Activated CD4-positive, alpha-beta T cell treated with anti-CD3 and anti-CD28 coated beads, Interleukin-2, amount 10 ng/mL, durations not matched to agents 7 days and 5 days (primary cell): ENCODE data around the gene RHCG. TPM values are rescaled to one million over a fixed set of nuclear protein-coding genes. Genes with fewer than 3 reads are reported as not detected.

Experiments used
- CTCF ChIA-PET: fragments of 350-600 bp; sonication (Branson Sonifier 250); formaldehyde crosslinking; loops from one replicate; lab custom pipeline; 2021; ENCODE audit warnings: antibody characterized with exemption; lab: Charles Lee
- POLR2A ChIA-PET: fragments of 350-600 bp; sonication (Branson Sonifier 250); formaldehyde crosslinking; loops from one replicate; lab custom pipeline; 2021; ENCODE audit warnings: antibody characterized with exemption; lab: Charles Lee
- DNase-seq: peaks from one replicate; pipeline ENCODE4 v3.0.0-alpha.2; 2020
- H3K27ac Mint-ChIP-seq: one replicate; pipeline ENCODE4 v1.8.0; 2021; ENCODE audit warnings: mild to moderate bottlenecking, moderate library complexity, mixed read lengths
- H3K27me3 Mint-ChIP-seq: one replicate; pipeline ENCODE4 v1.8.0; 2021; ENCODE audit warnings: mixed read lengths
- H3K36me3 Mint-ChIP-seq: one replicate; pipeline ENCODE4 v1.8.0; 2021; ENCODE audit warnings: low read depth, mixed read lengths
- H3K4me1 Mint-ChIP-seq: one replicate; pipeline ENCODE4 v1.8.0; 2021; ENCODE audit warnings: mixed read lengths
- H3K4me3 Mint-ChIP-seq: one replicate; pipeline ENCODE4 v1.8.0; 2021; ENCODE audit warnings: mild to moderate bottlenecking, moderate library complexity, mixed read lengths
- H3K9me3 Mint-ChIP-seq: one replicate; pipeline ENCODE4 v1.8.0; 2021; ENCODE audit warnings: mixed read lengths
- total RNA-seq, 2 experiments: library from RNA; stranded (reverse); gene quantifications; one replicate each; pipeline ENCODE4 v1.2.3, GENCODE V29; 2021

RHCG gene
- total RNA-seq: not detected

GRCh38 chr15:89496155-89497098, at the start of gene RHCG:
Gene RHCG (minus strand): TSS chr15:89496583. CDS start chr15:89496544, 39 bp downstream.
- ChIA-PET POLR2A (no interaction called here), CTCF (no interaction called here)
- DNase-seq: no peak
- Mint-ChIP-seq H3K9me3 (no peaks in the 10 kb centered on the region), H3K4me3 (no peak within 1 kb of the TSS), H3K27ac (no peak within 1 kb of the TSS), H3K36me3 (no peaks in the 10 kb centered on the region), H3K27me3 (peaks cover 36% of the 10 kb centered on the region), H3K4me1 (peaks cover 2% of the 10 kb centered on the region)

DNA sequence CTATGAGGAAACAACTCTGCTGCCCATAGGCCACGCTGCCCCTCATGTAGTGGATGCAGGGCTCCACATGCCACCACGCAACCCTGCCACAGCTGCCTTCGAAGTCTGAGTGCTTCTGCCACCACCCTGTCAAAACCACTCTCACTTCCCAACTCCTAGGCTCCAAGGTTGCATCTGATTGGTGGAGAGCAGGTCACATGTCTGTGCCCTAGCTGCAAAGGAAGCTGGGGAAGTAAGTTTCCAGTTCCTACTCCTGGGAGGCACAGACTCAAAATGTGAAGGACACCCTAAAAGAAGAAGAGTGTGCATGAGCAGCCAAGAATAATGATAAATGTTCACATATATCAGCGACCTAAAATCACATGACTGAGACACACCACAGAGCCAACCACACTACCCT, 47.0 kb upstream of the RHCG start:
- Mint-ChIP-seq H3K36me3 (no peaks in the 10 kb centered on the region), H3K9me3 (no peaks in the 10 kb centered on the region), H3K27ac (no peak overlapping the region), H3K27me3 (peaks cover 28% of the 10 kb centered on the region), H3K4me3 (no peak overlapping the region), H3K4me1 (no peaks in the 10 kb centered on the region)
- POLR2A ChIA-PET: no interaction called here
- CTCF ChIA-PET: no interaction called here
- no peak for DNase-seq

GRCh38 chr15:89542369-89542768, 46.0 kb upstream of the RHCG start:
- H3K27ac Mint-ChIP-seq: no peak overlapping the region
- H3K9me3 Mint-ChIP-seq: peaks cover 7% of the 10 kb centered on the region
- CTCF ChIA-PET: interaction anchor here (0.6 to 0.9 kb wide), 2 partner anchors 66 to 184 kb away, joined by 3 read pairs; no protein-coding TSS in a partner anchor

GRCh38 chr15:89539027-89539426, 42.6 kb upstream of the RHCG start:
- H3K36me3 Mint-ChIP-seq: no peaks in the 10 kb centered on the region
- peaks cover 9% of the 10 kb centered on the region for H3K9me3 Mint-ChIP-seq
- CTCF ChIA-PET: no interaction called here
- no peak for DNase-seq
- H3K27me3 Mint-ChIP-seq: peaks cover 13% of the 10 kb centered on the region
- no peaks in the 10 kb centered on the region for H3K4me1 Mint-ChIP-seq
- H3K27ac Mint-ChIP-seq: no peak overlapping the region
- POLR2A ChIA-PET: no interaction called here
- H3K4me3 Mint-ChIP-seq: no peak overlapping the region

More at GRCh38 chr15:89542369-89542768, 46.0 kb upstream of the RHCG start:
- H3K4me1 Mint-ChIP-seq: no peaks in the 10 kb centered on the region
- no peak overlapping the region for H3K4me3 Mint-ChIP-seq
- POLR2A ChIA-PET: no interaction called here
- H3K36me3 Mint-ChIP-seq: no peaks in the 10 kb centered on the region
- no peak for DNase-seq
- H3K27me3 Mint-ChIP-seq: peaks cover 28% of the 10 kb centered on the region

- peaks cover 3% of the 10 kb centered on the region for H3K27me3 Mint-ChIP-seq
- peaks cover 11% of the 10 kb centered on the region for H3K9me3 Mint-ChIP-seq
- no peaks in the 10 kb centered on the region for H3K4me1 Mint-ChIP-seq
- DNase-seq: no peak
- POLR2A ChIA-PET: no interaction called here
- H3K27ac Mint-ChIP-seq: no peak overlapping the region
- CTCF ChIA-PET: no interaction called here
- H3K4me3 Mint-ChIP-seq: no peak overlapping the region
- H3K36me3 Mint-ChIP-seq: no peaks in the 10 kb centered on the region
Observed at GRCh38 chr15:89533861-89534544, 37.6 kb upstream of the RHCG start.

GRCh38 chr15:89531796-89532537, 35.6 kb upstream of the RHCG start:
- no peaks in the 10 kb centered on the region for H3K36me3 Mint-ChIP-seq
- no peak overlapping the region for H3K4me3 Mint-ChIP-seq
- ChIA-PET CTCF (interaction anchor here (0.7 kb wide), 1 partner anchor 905 kb away, joined by 3 read pairs; no protein-coding TSS in a partner anchor), POLR2A (no interaction called here)
- H3K27ac Mint-ChIP-seq: no peak overlapping the region
- H3K4me1 Mint-ChIP-seq: no peaks in the 10 kb centered on the region
- H3K9me3 Mint-ChIP-seq: peaks cover 3% of the 10 kb centered on the region
- DNase-seq: no peak
- H3K27me3 Mint-ChIP-seq: peaks cover 3% of the 10 kb centered on the region

DNA sequence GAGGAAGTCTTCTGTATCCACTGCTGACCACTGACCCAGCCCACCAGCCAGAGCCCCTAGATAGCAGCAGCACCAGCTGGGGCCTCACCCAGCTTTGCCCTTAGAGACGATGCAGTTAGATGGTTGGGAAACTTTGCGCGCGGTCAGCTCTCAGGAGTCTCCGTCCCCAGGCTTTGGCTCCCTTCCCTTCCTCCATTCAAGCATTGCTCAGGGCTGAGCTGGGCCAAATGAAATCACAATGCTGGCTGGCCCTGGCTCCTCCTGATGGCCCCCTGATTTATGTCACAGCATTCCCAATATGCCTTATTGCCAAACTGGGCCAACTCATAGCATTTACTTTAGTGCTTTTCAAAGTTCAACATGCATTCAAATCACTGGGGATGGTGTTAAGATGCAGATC, 34.6 kb upstream of the RHCG start:
- H3K27me3 Mint-ChIP-seq: peaks cover 3% of the 10 kb centered on the region
- no peaks in the 10 kb centered on the region for H3K36me3 Mint-ChIP-seq
- no peak for DNase-seq
- H3K4me3 Mint-ChIP-seq: no peak overlapping the region
- H3K27ac Mint-ChIP-seq: no peak overlapping the region
- peaks cover 3% of the 10 kb centered on the region for H3K9me3 Mint-ChIP-seq
- ChIA-PET POLR2A (no interaction called here), CTCF (no interaction called here)
- H3K4me1 Mint-ChIP-seq: no peaks in the 10 kb centered on the region

DNA sequence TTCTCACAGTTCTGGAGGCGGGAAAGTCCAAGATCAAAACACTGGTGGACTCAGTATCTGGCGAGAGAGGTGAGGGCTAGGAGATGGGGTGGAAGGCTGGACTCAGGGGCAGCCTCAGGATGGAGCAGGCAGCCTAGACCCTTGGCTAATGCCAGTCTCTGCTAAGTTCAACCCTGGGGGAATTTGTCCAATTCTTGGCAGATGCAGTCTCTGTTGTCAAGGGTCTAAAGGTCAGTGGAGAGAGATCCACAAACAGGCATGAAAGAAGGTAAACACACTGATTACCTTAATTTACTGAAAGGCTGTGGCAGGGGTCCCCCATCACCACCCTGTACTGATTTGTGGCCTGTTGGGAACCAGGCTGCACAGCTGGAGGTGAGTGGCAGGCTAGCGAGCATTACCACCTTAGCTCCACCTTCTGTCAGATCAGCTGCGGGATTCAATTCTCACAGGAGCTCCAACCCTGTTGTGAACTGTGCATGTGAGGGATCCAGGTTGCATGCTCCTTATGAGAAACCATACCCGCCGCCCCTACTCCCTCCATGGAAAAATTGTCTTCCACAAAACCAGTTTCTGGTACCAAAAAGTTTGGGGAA, 32.5 kb upstream of the RHCG start:
- CTCF ChIA-PET: no interaction called here
- H3K27ac Mint-ChIP-seq: no peak overlapping the region

GRCh38 chr15:89526601-89527441, 30.4 kb upstream of the RHCG start:
- no peak for DNase-seq
- no peak overlapping the region for H3K4me3 Mint-ChIP-seq
- H3K27ac Mint-ChIP-seq: no peak overlapping the region
- H3K36me3 Mint-ChIP-seq: no peaks in the 10 kb centered on the region
- no peaks in the 10 kb centered on the region for H3K9me3 Mint-ChIP-seq
- no peaks in the 10 kb centered on the region for H3K27me3 Mint-ChIP-seq
- ChIA-PET POLR2A (no interaction called here), CTCF (interaction anchor here (0.6 kb wide), 1 partner anchor 218 kb away, joined by 3 read pairs; no protein-coding TSS in a partner anchor)
- no peaks in the 10 kb centered on the region for H3K4me1 Mint-ChIP-seq

More for the DNA sequence above, 32.5 kb upstream of the RHCG start:
- no peak for DNase-seq
- H3K27me3 Mint-ChIP-seq: peaks cover under 1% of the 10 kb centered on the region
- no peaks in the 10 kb centered on the region for H3K36me3 Mint-ChIP-seq
- peaks cover under 1% of the 10 kb centered on the region for H3K9me3 Mint-ChIP-seq
- H3K4me3 Mint-ChIP-seq: no peak overlapping the region
- POLR2A ChIA-PET: no interaction called here
- no peaks in the 10 kb centered on the region for H3K4me1 Mint-ChIP-seq

DNA sequence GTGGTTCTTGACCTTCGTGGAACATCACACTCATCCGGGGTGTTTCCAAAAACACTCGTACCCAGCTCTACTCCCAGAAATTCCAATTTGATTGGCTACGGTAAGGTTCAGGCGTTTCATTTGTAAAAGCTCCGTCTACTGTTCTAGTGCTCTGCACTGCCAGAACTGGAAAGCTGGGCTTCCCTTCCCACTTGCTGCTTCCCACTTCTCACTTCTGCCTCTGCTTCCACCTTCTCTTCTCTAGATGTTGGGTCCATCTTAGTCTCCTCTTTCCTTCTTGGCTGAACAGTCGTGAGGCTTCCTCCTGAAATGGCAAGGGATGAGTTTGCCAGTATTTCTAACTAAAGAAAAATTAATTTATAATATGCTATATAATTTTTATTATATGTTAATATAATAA, 29.8 kb upstream of the RHCG start:
- DNase-seq: no peak
- Mint-ChIP-seq H3K4me1 (no peaks in the 10 kb centered on the region), H3K4me3 (no peak overlapping the region), H3K27me3 (peaks cover 2% of the 10 kb centered on the region), H3K27ac (no peak overlapping the region), H3K36me3 (no peaks in the 10 kb centered on the region), H3K9me3 (no peaks in the 10 kb centered on the region)
- CTCF ChIA-PET: no interaction called here
- POLR2A ChIA-PET: no interaction called here

GRCh38 chr15:89524184-89524583, 27.8 kb upstream of the RHCG start:
- Mint-ChIP-seq H3K4me3 (no peak overlapping the region), H3K36me3 (no peaks in the 10 kb centered on the region), H3K9me3 (no peaks in the 10 kb centered on the region), H3K27me3 (peaks cover 3% of the 10 kb centered on the region), H3K4me1 (no peaks in the 10 kb centered on the region), H3K27ac (no peak overlapping the region)
- CTCF ChIA-PET: no interaction called here
- POLR2A ChIA-PET: no interaction called here
- no peak for DNase-seq

- DNase-seq: no peak
- Mint-ChIP-seq H3K27ac (no peak overlapping the region), H3K4me3 (no peak overlapping the region), H3K4me1 (no peaks in the 10 kb centered on the region), H3K27me3 (peaks cover 3% of the 10 kb centered on the region), H3K9me3 (no peaks in the 10 kb centered on the region), H3K36me3 (no peaks in the 10 kb centered on the region)
- ChIA-PET POLR2A (no interaction called here), CTCF (no interaction called here)
Observed at GRCh38 chr15:89523101-89523500, 26.7 kb upstream of the RHCG start.
